ENCODE results near the gene RELT. TPM values are rescaled to one million over a fixed set of nuclear protein-coding genes. Genes with fewer than 3 reads are reported as not detected.

The RELT gene
- total and polyA plus RNA-seq, 2 experiments from 2014 or later: 2.0 to 6.3 TPM

- peaks cover 30% of the 10 kb centered on the region for H3K27me3 ChIP-seq (ENCODE audit: insufficient read depth)
- Mint-ChIP-seq H3K4me1 (peaks cover 16% of the 10 kb centered on the region), H3K9me3 (no peaks in the 10 kb centered on the region), H3K36me3 (ENCODE audit: low read depth) (no peaks in the 10 kb centered on the region; the same call in 2 of the 3 replicates), H3K27me3 (ENCODE audit: insufficient read depth, low read depth, poor library complexity) (peaks cover 36% of the 10 kb centered on the region), H3K4me3 (no peak overlapping the region), H3K27ac (no peak overlapping the region)
- H4K20me1 ChIP-seq (replicated peaks; ENCODE audit: insufficient read depth): peaks cover 15% of the 10 kb centered on the region
- TF ChIP-seq CTCF (conservative IDR thresholded peaks at IDR 0.05; ENCODE audit: low read depth in 2 of 2) (0 out of 4 replicates have a peak, but pooled peaks of 1 of the 2 experiments have one; percentile 5), NANOG (IDR thresholded peaks at IDR 0.05; ENCODE audit: borderline replicate concordance) (no peak)
- DNase-seq (ENCODE audit: low spot score) (no peak), ATAC-seq (no peak)
- no peak overlapping the region for H2AFZ ChIP-seq
- no peaks in the 10 kb centered on the region for H3K79me2 ChIP-seq (replicated peaks; ENCODE audit: insufficient read depth)
- no peaks in the 10 kb centered on the region for H3K9me2 ChIP-seq (ENCODE audit: insufficient read depth)
- H3K4me1 ChIP-seq (ENCODE audit: insufficient read depth): peaks cover 13% of the 10 kb centered on the region
- no peak overlapping the region for H3K4me2 ChIP-seq
- no peak overlapping the region for H3K27ac ChIP-seq (ENCODE audit: low read depth)
- no peak overlapping the region for H3K4me3 ChIP-seq
- no peaks in the 10 kb centered on the region for H3K36me3 ChIP-seq (ENCODE audit: insufficient read depth)
- no peaks in the 10 kb centered on the region for H3F3A ChIP-seq (replicated peaks; ENCODE audit: low read depth)
Observed at GRCh38 chr11:73340164-73340563, 36.0 kb upstream of the RELT start.

- Histone ChIP-seq H3K27ac (ENCODE audit: low read depth) (no peak overlapping the region), H3K4me2 (peak overlapping the region; percentile 82), H3K36me3 (ENCODE audit: insufficient read depth) (no peaks in the 10 kb centered on the region), H3K79me2 (replicated peaks; ENCODE audit: insufficient read depth) (no peaks in the 10 kb centered on the region), H4K20me1 (replicated peaks; ENCODE audit: insufficient read depth) (peaks cover 9% of the 10 kb centered on the region), H3K4me3 (peak overlapping the region; percentile 61), H3K9me2 (ENCODE audit: insufficient read depth) (no peaks in the 10 kb centered on the region), H3F3A (replicated peaks; ENCODE audit: low read depth) (no peaks in the 10 kb centered on the region), H2AFZ (0 out of 2 replicates have a peak overlapping the region, but pooled peaks have one; percentile 10), H3K27me3 (ENCODE audit: insufficient read depth) (peaks cover 29% of the 10 kb centered on the region), H3K4me1 (ENCODE audit: insufficient read depth) (peaks cover 11% of the 10 kb centered on the region; the same call in 1 of the 2 replicates)
- TF ChIP-seq CREB1 (CRISPR knock-in tag; IDR thresholded peaks at IDR 0.05; ENCODE audit: low read depth): no peak
- peak in 1 of 2 experiments; percentile 17; a peak in 1 of 4 replicates for TF ChIP-seq CTCF (conservative IDR thresholded peaks at IDR 0.05; ENCODE audit: low read depth in 2 of 2)
- no peaks in the 10 kb centered on the region for H3K9me3 Mint-ChIP-seq
- ATAC-seq: peak; percentile 77
- peak overlapping the region; percentile 68 for H3K4me3 Mint-ChIP-seq
- H3K4me1 Mint-ChIP-seq: peaks cover 21% of the 10 kb centered on the region
- H3K36me3 Mint-ChIP-seq (ENCODE audit: low read depth): no peaks in the 10 kb centered on the region; the same call in 2 of the 3 replicates
- peaks cover 36% of the 10 kb centered on the region for H3K27me3 Mint-ChIP-seq (ENCODE audit: insufficient read depth, low read depth, poor library complexity)
- no peak overlapping the region for H3K27ac Mint-ChIP-seq
- peak; percentile 67 for DNase-seq (ENCODE audit: low spot score)
Observed at GRCh38 chr11:73342633-73343032, 33.6 kb upstream of the RELT start.

All from GM23338 (cell line).